ENCODE measurements around the gene ATP4B. TPM values are rescaled to one million over a fixed set of nuclear protein-coding genes. Genes with fewer than 3 reads are reported as not detected.

Gene ATP4B
- total RNA-seq, 1 donor = not detected

GRCh38 chr13:113599391-113599790 lies 58.6 kb downstream of the ATP4B start:
- DNase-seq (ENCODE audit: insufficient read length, low spot score, missing footprints) = peak; percentile 50
- no peak overlapping the region for H3K4me2 ChIP-seq (ENCODE audit: insufficient read depth, low read length)
- peaks cover 35% of the 10 kb centered on the region for H3K36me3 ChIP-seq (ENCODE audit: insufficient read depth, low read length)

More at GRCh38 chr13:113599391-113599790, 58.6 kb downstream of the ATP4B start:
- Histone ChIP-seq H4K20me1 (ENCODE audit: insufficient read depth, low read length) (peaks cover 66% of the 10 kb centered on the region), H3K27me3 (ENCODE audit: insufficient read depth, low read length) (no peaks in the 10 kb centered on the region), H3K9me3 (ENCODE audit: low read depth, low read length) (no peaks in the 10 kb centered on the region), H3K4me1 (ENCODE audit: insufficient read depth, low read length) (no peaks in the 10 kb centered on the region), H3K79me2 (ENCODE audit: insufficient read depth, low read length) (peaks cover 98% of the 10 kb centered on the region), H3K4me3 (ENCODE audit: insufficient read depth, low read length) (no peak overlapping the region), H3K27ac (ENCODE audit: low read depth, low read length) (no peak overlapping the region), H2AFZ (ENCODE audit: low read length) (no peak overlapping the region)
- TF ChIP-seq CTCF (IDR thresholded peaks at IDR 0.05; ENCODE audit: extremely low read depth, low read depth, low read length) = no peak

Other genes with a start within 250 kb of the ATP4B start
- 3.8 and 5.1 TPM in 2 replicates for gene ADPRHL1, start 204.7 kb downstream of the ATP4B start, total RNA-seq
- gene DCUN1D2, start 167.5 kb downstream of the ATP4B start, total RNA-seq = 12.1 and 14.8 TPM in 2 replicates
- gene TFDP1, start 73.4 kb downstream of the ATP4B start, total RNA-seq = 48.6 and 56.8 TPM in 2 replicates
- not detected in 2 replicates for gene GRK1, start 9.0 kb upstream of the ATP4B start, total RNA-seq
- 1.8 and 2.9 TPM in 2 replicates for gene TMEM255B, start 101.0 kb upstream of the ATP4B start, total RNA-seq
- 417 and 480 TPM in 2 replicates for gene GAS6, start 205.9 kb upstream of the ATP4B start, total RNA-seq